T-helper 22 cell (primary cell): ENCODE results near the gene CLDN34.

Source experiments
- DNase-seq: peaks from one replicate; pipeline ENCODE4 v3.0.0-alpha.2; 2020; ENCODE audit warnings: low read depth

The CLDN34 gene

GRCh38 chrX:10016519-10017132, 49.5 kb downstream of the CLDN34 start:
- no peak for DNase-seq

DNA sequence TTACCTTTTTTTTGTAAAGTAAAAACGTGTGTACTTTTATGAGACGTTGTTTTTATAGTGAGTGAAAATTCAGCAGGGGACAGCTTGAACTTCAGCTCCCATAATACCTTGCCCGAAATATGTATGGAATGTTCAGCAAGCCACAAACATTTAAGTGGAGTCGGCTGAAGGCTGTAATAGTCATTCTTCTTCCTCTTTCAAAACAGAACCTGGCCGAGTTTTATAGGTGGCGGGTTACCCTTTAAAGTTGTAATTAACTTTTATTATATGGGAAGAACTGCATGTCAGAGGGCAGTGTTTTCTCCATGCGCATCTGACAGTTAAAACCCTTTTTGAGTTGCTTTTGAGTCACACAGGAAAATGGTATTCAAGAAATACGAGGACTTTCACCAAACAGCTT, 50.7 kb downstream of the CLDN34 start:
- DNase-seq, result no peak
